Suprapubic skin (tissue), 3 donors: ENCODE results near the gene RBM33.

Experiments used
- CTCF ChIP-seq, 2 donors: fragments of 200-600 bp in 1 of 2; fragments of 450-650 bp in 1 of 2; sonication (generic) in 1 of 2; IDR thresholded peaks; one replicate each; pipeline ENCODE4 v1.5.1; 2016 to 2019; ENCODE audit warnings: antibody characterized with exemption in 2 of 2, mild to moderate bottlenecking in 1 of 2, moderate library complexity in 1 of 2
- POLR2A ChIP-seq, 2 donors: fragments of 450-650 bp; IDR thresholded peaks; one replicate each; pipeline ENCODE4 v1.6.1; 2017; ENCODE audit warnings: antibody characterized with exemption in 2 of 2, mild to moderate bottlenecking in 2 of 2, moderate library complexity in 2 of 2

GRCh38 chr7:155620497-155620896 lies 24.0 kb upstream of the RBM33 start:
- TF ChIP-seq POLR2A (IDR thresholded peaks at IDR 0.05) (no peak), CTCF (IDR thresholded peaks at IDR 0.05) (no peak)
